Right hindlimb (tissue), 1 donor: ENCODE results near the gene COLQ.
"Not testable (repeated sequence)": the region's sequence is repeated elsewhere in the genome, so short reads cannot be mapped to it uniquely, and the experiment has no call there.

Source experiments
- DNase-seq: peaks from one replicate; pipeline ENCODE4 v3.0.0-alpha.2; 2018

The COLQ gene

DNA sequence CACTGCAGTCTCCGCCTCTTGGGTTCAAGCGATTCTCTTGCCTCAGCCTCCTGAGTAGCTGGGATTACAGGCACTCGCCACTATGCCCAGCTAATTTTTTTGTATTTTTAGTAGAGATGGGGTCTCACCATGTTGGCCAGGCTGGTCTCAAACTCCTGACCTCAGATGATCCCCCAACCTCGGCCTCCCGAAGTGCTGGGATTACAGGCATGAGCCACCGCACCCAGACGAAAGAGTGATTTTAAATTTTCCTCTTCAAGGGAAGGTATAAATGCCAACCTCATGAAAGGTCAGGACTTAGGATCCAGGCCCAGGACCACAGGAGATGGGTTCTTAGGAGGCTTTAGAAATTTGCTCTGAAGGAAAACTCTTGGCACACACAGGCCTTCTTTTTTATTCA, 110.5 kb downstream of the COLQ start:
- not testable (repeated sequence) for DNase-seq

DNA sequence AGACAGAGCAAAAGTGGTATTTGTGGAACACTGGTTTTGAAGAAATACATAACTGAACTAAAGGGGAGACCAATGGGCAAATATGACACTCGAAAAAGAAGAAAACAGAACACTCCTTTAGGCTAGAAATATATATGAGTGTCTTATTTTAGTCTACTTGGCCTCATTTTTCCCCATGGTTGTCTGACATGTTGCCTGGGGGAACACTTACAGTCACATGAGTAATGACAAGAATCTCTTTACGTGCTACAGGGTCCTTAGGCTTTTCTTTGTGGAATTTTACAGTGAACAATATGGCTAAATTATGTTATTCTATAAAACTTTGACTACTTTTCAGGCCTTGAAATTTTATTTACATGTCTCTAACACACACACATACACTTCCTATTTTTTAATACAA, 111.7 kb downstream of the COLQ start:
- DNase-seq = no peak

DNA sequence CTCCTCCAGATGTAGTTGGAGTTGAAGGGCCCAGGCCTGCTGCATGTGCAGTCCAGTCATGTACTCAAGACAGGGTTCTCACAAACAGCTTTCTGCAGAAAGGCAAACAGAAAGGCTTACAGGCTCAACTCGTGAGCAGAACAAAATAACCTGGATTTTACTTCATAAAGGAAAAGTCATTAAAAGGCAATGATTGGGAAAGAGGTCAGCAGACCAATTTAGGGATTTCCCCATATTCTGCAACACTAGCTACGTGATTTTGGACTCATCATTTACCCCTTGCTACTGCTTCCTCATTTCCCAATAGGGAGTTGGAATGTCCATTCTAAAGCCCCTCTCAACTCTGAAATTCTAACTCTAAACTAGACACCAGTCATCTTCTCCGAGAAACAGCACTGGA, 112.3 kb downstream of the COLQ start:
- no peak for DNase-seq

DNA sequence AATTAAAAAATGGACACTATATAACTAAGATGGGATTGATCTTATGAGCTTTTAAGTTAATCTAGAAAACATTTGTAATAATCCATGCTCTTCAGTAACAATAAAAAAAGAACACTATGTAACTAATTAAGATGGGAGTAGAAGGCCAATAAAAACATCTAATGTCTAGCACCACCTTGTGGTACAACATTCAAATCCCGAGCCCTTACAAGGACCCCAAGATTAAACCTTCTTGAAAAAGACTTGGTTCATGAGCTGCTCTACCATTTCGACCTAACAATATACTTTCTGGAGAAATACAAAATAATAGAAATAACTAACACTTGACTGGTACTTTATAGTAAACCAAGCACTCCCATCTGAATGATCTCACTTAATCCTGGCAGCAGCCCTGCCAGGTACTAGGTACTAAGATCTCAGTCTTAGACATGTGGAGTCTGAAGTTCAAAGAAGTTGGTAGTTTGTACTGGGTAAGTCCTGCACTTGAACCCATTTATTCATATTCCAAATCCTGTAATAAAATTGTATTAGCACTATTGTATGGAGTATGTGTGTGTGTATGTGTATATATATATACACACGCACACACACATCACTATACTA, 116.0 kb downstream of the COLQ start:
- no peak for DNase-seq

DNA sequence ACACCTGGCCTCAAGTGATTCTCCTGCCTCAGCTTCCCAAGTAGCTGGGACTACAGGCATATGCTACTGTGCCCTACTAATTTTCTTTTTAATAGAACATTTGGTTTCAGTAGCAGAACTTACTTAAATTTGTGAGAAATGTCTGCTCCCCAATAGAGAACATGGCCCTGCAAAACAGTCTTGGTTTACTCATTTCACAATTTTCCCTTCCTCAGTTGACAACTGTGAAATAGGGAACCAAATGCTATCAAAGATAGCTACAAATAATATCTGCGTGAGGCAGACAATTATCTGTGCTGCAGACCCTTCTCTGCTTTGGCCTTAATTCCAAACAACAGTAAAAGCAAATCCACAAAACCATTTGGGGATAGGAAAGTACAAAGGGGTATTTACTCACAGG, 116.7 kb downstream of the COLQ start:
- no peak for DNase-seq

DNA sequence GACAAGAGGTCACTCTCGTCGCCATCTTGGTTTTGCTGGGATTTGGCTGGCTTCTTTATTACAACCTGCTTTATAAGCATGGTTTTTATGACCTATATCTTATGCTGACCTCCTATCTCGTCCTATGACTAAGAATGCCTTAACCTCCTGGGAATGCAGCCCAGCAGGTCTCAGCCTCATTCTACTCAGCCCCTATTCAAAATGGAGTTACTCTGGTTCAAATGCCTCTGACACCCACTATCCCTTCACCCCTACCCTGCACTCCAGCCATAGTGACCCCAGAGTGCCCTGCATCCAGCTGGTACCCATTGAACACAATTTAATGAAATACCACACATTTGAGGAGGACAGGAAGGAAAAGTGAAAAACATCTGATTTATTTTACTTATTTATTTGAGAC, 117.5 kb downstream of the COLQ start:
- DNase-seq = no peak

DNA sequence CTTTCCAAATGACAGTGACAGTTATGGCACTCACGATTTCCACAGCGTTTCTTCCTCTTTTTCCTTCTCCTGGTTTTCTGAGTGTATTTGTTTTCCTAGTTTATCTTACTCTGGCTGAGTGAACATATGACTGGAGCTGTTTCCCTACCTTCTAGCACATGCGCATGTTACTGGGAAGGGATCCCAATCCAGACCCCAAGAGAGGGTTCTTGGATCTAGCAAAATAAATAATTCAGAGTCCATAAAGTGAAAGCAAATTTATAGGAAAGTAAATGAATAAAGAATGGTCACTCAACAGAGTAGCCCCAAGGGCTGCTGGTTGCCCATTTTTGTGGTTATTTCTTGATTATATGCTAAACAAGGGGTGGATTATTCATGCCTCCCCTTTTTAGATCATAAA, 118.0 kb downstream of the COLQ start:
- peak; percentile 72 for DNase-seq

DNA sequence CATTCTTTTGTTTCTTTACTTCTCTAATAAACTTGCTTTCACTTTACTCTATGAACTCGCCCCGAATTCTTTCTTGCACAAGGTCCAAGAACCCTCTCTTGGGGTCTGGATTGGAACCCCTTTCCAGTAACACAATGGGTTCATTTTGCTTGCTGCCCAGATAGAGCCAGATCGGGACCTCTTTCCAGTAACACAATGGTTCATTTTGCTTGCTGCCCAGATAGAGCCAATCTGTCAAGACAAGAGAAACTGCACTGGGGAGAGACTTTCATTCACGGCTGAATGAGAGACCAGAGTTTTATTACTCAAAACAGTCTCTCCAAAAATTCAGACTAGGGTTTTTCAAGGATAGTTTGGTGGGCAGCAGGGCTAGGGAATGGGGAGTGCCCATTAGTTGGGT, 119.6 kb downstream of the COLQ start:
- DNase-seq = no peak
